Activated CD8-positive, alpha-beta T cell treated with anti-CD3 and anti-CD28 coated beads for 36 hours (primary cell): Measurements from ENCODE around the gene VCPKMT. TPM values are rescaled to one million over a fixed set of nuclear protein-coding genes. Genes with fewer than 3 reads are reported as not detected.

ENCODE experiments used
- ATAC-seq: fragments of 200-7000 bp; cut with Tn5 transposase; one replicate; pipeline ENCODE4 v1.10.0; 2021; ENCODE audit warnings: mild to moderate bottlenecking, moderate library complexity
- CTCF ChIA-PET: fragments of 350-600 bp; sonication (Branson Sonifier 250); formaldehyde crosslinking; loops from one replicate; lab custom pipeline; 2021; ENCODE audit warnings: antibody characterized with exemption; lab: Charles Lee
- POLR2A ChIA-PET: fragments of 350-600 bp; sonication (Branson Sonifier 250); formaldehyde crosslinking; loops from one replicate; lab custom pipeline; 2021; ENCODE audit warnings: antibody characterized with exemption; lab: Charles Lee
- DNase-seq: peaks from one replicate; pipeline ENCODE4 v3.0.0-alpha.2; 2020
- H3K27ac Mint-ChIP-seq: one replicate; pipeline ENCODE4 v1.8.0; 2021; ENCODE audit warnings: mild to moderate bottlenecking, mixed read lengths
- H3K27me3 Mint-ChIP-seq: one replicate; pipeline ENCODE4 v1.8.0; 2021; ENCODE audit warnings: mixed read lengths
- H3K36me3 Mint-ChIP-seq: one replicate; pipeline ENCODE4 v1.8.0; 2021; ENCODE audit warnings: low read depth, mixed read lengths
- H3K4me1 Mint-ChIP-seq: one replicate; pipeline ENCODE4 v1.8.0; 2021; ENCODE audit warnings: low read depth, mixed read lengths
- H3K4me3 Mint-ChIP-seq: one replicate; pipeline ENCODE4 v1.8.0; 2021; ENCODE audit warnings: mild to moderate bottlenecking, moderate library complexity, mixed read lengths
- H3K9me3 Mint-ChIP-seq: one replicate; pipeline ENCODE4 v1.8.0; 2021; ENCODE audit warnings: mixed read lengths
- intact Hi-C: fragments of 100-400 bp; cut with micrococcal nuclease; formaldehyde crosslinking; loops from one replicate; pipeline ENCODE4 v1.10.0; 2022
- total RNA-seq, 2 experiments: library from RNA; stranded (reverse); gene quantifications; one replicate each; pipeline ENCODE4 v1.2.3, GENCODE V29; 2021
- TF ChIP-seq, protein P1 (sequence below): fragments of 200-600 bp; IDR thresholded peaks from one replicate; pipeline ENCODE4 v1.8.0; 2022; ENCODE audit warnings: antibody characterized with exemption, mild to moderate bottlenecking

VCPKMT gene
- total RNA-seq, 2 experiments from 2014 or later: 11.4 to 11.6 TPM

DNA sequence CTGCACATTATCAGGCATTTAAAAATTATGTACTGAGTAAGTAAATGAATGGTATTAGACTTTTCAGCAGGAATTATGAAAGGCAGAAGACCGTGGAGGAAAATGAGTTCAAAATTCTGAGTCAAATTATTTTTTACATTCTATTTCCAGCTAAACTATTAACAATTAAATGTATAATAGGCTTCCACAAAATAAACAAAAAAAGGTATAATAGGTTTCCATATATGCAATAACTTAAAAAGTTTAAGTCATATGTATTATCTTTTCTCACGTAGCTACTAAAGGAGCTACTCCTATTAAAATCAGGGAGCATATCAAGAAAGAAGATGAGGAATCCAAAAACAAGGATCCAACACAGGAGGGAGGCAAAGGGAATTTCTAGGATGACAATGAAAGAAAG lies 11.4 kb upstream of the VCPKMT start:
- Mint-ChIP-seq H3K27ac (no peak overlapping the region), H3K36me3 (peaks cover 12% of the 10 kb centered on the region)
- CTCF ChIA-PET: interaction anchor here (1.1 kb wide), 1 partner anchor 13 kb away, joined by 3 read pairs; no protein-coding TSS in a partner anchor

GRCh38 chr14:50123062-50123461 lies 6.7 kb upstream of the VCPKMT start:
- no peak for ATAC-seq
- H3K36me3 Mint-ChIP-seq: peaks cover 10% of the 10 kb centered on the region
- no peak overlapping the region for H3K4me3 Mint-ChIP-seq
- no peak for DNase-seq
- no peaks in the 10 kb centered on the region for H3K4me1 Mint-ChIP-seq
- H3K27me3 Mint-ChIP-seq: no peaks in the 10 kb centered on the region
- intact Hi-C loops: no loop called here
- no peaks in the 10 kb centered on the region for H3K9me3 Mint-ChIP-seq
- TF ChIP-seq, protein P1, sequence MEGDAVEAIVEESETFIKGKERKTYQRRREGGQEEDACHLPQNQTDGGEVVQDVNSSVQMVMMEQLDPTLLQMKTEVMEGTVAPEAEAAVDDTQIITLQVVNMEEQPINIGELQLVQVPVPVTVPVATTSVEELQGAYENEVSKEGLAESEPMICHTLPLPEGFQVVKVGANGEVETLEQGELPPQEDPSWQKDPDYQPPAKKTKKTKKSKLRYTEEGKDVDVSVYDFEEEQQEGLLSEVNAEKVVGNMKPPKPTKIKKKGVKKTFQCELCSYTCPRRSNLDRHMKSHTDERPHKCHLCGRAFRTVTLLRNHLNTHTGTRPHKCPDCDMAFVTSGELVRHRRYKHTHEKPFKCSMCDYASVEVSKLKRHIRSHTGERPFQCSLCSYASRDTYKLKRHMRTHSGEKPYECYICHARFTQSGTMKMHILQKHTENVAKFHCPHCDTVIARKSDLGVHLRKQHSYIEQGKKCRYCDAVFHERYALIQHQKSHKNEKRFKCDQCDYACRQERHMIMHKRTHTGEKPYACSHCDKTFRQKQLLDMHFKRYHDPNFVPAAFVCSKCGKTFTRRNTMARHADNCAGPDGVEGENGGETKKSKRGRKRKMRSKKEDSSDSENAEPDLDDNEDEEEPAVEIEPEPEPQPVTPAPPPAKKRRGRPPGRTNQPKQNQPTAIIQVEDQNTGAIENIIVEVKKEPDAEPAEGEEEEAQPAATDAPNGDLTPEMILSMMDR: no peak
- ChIA-PET POLR2A (no interaction called here), CTCF (interaction anchor here (2.0 to 2.6 kb wide), 2 partner anchors 257 to 261 kb away, joined by 5 to 7 read pairs; no protein-coding TSS in a partner anchor)
- H3K27ac Mint-ChIP-seq: no peak overlapping the region

More for the DNA sequence above, 11.4 kb upstream of the VCPKMT start:
- H3K4me1 Mint-ChIP-seq: no peaks in the 10 kb centered on the region
- H3K4me3 Mint-ChIP-seq: no peak overlapping the region
- TF ChIP-seq, protein P1: no peak
- no peak for ATAC-seq
- H3K27me3 Mint-ChIP-seq: no peaks in the 10 kb centered on the region
- POLR2A ChIA-PET: interaction anchor here (0.6 to 0.7 kb wide), 3 partner anchors 18 to 320 kb away, joined by 3 read pairs; no protein-coding TSS in a partner anchor
- DNase-seq: no peak
- peaks cover 2% of the 10 kb centered on the region for H3K9me3 Mint-ChIP-seq
- intact Hi-C loops: no loop called here

GRCh38 chr14:50122291-50122690 lies 5.9 kb upstream of the VCPKMT start:
- ChIA-PET POLR2A (no interaction called here), CTCF (interaction anchor here (1.2 to 2.6 kb wide), 3 partner anchors 137 to 260 kb away, joined by 3 to 7 read pairs (median 5); no protein-coding TSS in a partner anchor)
- Mint-ChIP-seq H3K4me3 (no peak overlapping the region), H3K9me3 (no peaks in the 10 kb centered on the region), H3K4me1 (no peaks in the 10 kb centered on the region), H3K36me3 (peaks cover 10% of the 10 kb centered on the region), H3K27me3 (no peaks in the 10 kb centered on the region), H3K27ac (no peak overlapping the region)
- intact Hi-C loops: no loop called here
- ATAC-seq (no peak), DNase-seq (no peak)
- TF ChIP-seq, protein P1: no peak

DNA sequence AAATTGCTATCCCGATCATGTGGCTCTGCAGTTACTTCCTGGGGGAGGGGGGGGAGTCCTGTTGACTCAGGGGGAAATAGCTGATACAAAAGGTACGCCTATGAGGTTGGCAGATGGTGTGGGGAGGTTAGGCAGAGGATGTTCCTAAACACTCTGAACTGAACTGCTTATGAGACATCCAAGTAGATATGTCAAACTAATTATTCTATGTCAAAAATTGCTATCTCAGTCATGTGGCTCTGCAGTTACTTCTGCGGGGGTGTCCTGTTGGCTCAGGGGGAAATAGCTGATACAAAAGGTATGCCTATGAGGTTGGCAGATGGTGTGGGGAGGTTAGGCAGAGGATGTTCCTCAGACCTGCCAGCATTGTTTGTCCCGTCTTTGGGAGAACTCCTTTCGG lies 5.1 kb upstream of the VCPKMT start:
- no peak overlapping the region for H3K4me3 Mint-ChIP-seq
- ATAC-seq (no peak), DNase-seq (no peak)
- ChIA-PET CTCF (interaction anchor here (1.2 to 2.6 kb wide), 2 partner anchors 138 to 259 kb away, joined by 3 to 7 read pairs; no protein-coding TSS in a partner anchor), POLR2A (no interaction called here)
- H3K9me3 Mint-ChIP-seq: no peaks in the 10 kb centered on the region
- intact Hi-C loops: no loop called here
- H3K27ac Mint-ChIP-seq: no peak overlapping the region
- TF ChIP-seq, protein P1: no peak
- peaks cover 6% of the 10 kb centered on the region for H3K4me1 Mint-ChIP-seq
- peaks cover 10% of the 10 kb centered on the region for H3K36me3 Mint-ChIP-seq
- no peaks in the 10 kb centered on the region for H3K27me3 Mint-ChIP-seq

DNA sequence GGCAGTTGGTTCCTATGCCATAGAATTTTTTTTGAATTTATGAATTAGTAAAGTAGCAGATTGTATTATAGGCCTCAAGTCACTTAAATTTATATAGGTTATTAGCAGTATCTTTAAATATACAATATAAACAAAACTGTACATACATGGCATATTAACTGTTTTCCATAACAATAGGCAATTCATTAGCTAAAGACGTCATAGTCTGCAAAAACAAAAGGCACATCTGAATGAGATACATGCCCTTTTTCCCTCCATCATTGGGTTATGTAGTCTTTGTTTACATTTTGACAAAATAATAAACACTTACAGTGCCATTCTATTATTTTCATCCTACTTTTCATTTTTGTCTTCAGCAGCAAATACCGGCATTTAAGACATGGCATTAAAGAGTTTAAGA lies 1.1 kb upstream of the VCPKMT start:
- Mint-ChIP-seq H3K9me3 (no peaks in the 10 kb centered on the region), H3K27me3 (no peaks in the 10 kb centered on the region), H3K36me3 (peaks cover 32% of the 10 kb centered on the region), H3K4me1 (peaks cover 29% of the 10 kb centered on the region), H3K4me3 (no peak overlapping the region), H3K27ac (no peak overlapping the region)
- DNase-seq (no peak), ATAC-seq (no peak)
- intact Hi-C loops: loop anchor here (10.0 kb wide), 1 partner anchor 493 kb away; the partner anchor contains the start of genes MGAT2 and RPL36AL
- TF ChIP-seq, protein P1: no peak
- POLR2A ChIA-PET: interaction anchor here (1.0 to 4.1 kb wide), 4 partner anchors 8 to 56 kb away, joined by 3 to 13 read pairs (median 6); no protein-coding TSS in a partner anchor
- CTCF ChIA-PET: interaction anchor here (1.0 to 2.4 kb wide), 3 partner anchors 13 to 265 kb away, joined by 3 to 19 read pairs (median 8); partner anchors contain the start of gene NEMF
